Stimulated activated CD4-positive, alpha-beta T cell treated with anti-CD3 and anti-CD28 coated beads, TNF-alpha, amount 100 ng/mL, for 1 hour (primary cell): ENCODE data around the gene LILRA5.
"Not testable (repeated sequence)": the region's sequence is repeated elsewhere in the genome, so short reads cannot be mapped to it uniquely, and the experiment has no call there.

Source experiments
- DNase-seq, 3 donors: peaks; one replicate each; pipeline ENCODE4 v3.0.0-alpha.2; 2020; ENCODE audit warnings: low read depth in 3 of 3, low spot score in 1 of 3

LILRA5 gene

GRCh38 chr19:54335164-54335563 lies 22.2 kb upstream of the LILRA5 start:
- DNase-seq: no peak

- DNase-seq: no peak
These were observed 20.8 kb upstream of the LILRA5 start for GRCh38 chr19:54333586-54334298.

GRCh38 chr19:54332149-54332548 lies 19.2 kb upstream of the LILRA5 start:
- DNase-seq: no peak

- no peak for DNase-seq
These were observed 18.7 kb upstream of the LILRA5 start for GRCh38 chr19:54331626-54332025.

- no peak for DNase-seq
These were observed 16.7 kb upstream of the LILRA5 start for GRCh38 chr19:54329476-54330165.

GRCh38 chr19:54328781-54329180 lies 15.8 kb upstream of the LILRA5 start:
- not testable (repeated sequence) for DNase-seq

- no peak for DNase-seq
These were observed 12.7 kb upstream of the LILRA5 start for GRCh38 chr19:54325631-54326030.

- DNase-seq: peak in 2 of 3 donors; percentile 15 to 29
These were observed 12.2 kb upstream of the LILRA5 start for GRCh38 chr19:54325194-54325621.

GRCh38 chr19:54324071-54324470 lies 11.1 kb upstream of the LILRA5 start:
- DNase-seq: no peak

- DNase-seq: not testable (repeated sequence)
These were observed 10.0 kb upstream of the LILRA5 start for GRCh38 chr19:54322934-54323333.

GRCh38 chr19:54322295-54322694 lies 9.3 kb upstream of the LILRA5 start:
- DNase-seq: not testable (repeated sequence)

GRCh38 chr19:54319892-54320670 lies 7.1 kb upstream of the LILRA5 start:
- DNase-seq: no peak

- DNase-seq: no peak
These were observed 6.1 kb upstream of the LILRA5 start for GRCh38 chr19:54319049-54319448.

GRCh38 chr19:54317965-54318240 lies 4.9 kb upstream of the LILRA5 start:
- DNase-seq: no peak

GRCh38 chr19:54317108-54317964 lies 4.4 kb upstream of the LILRA5 start:
- no peak for DNase-seq

GRCh38 chr19:54316746-54317107 lies 3.8 kb upstream of the LILRA5 start:
- DNase-seq: no peak

GRCh38 chr19:54315956-54316355 lies 3.0 kb upstream of the LILRA5 start:
- DNase-seq: no peak

GRCh38 chr19:54312011-54312410 lies 955 bp downstream of the LILRA5 start:
- DNase-seq: no peak

- no peak for DNase-seq
These were observed 1.5 kb downstream of the LILRA5 start for GRCh38 chr19:54311486-54311885.

GRCh38 chr19:54310543-54310942 lies 2.4 kb downstream of the LILRA5 start:
- DNase-seq: no peak

GRCh38 chr19:54309811-54310210 lies 3.2 kb downstream of the LILRA5 start:
- DNase-seq: no peak
